GM12865 (cell line): ENCODE results near the gene CCP110.

Experiments
- DNase-seq: peaks from one replicate; pipeline ENCODE4 v3.0.0; 2010; ENCODE audit warnings: low read depth
- H3K4me3 ChIP-seq: 2 replicates; pipeline ENCODE4 v1.5.1; 2011; ENCODE audit warnings: mild to moderate bottlenecking, low read depth, low read length, control low read depth
- CTCF ChIP-seq: IDR thresholded peaks from 2 replicates; pipeline ENCODE4 v1.5.1; 2011; ENCODE audit warnings: low read length, control low read depth, low read depth, inconsistent platforms; ENCODE audit not compliant: insufficient read depth; ENCODE audit errors: missing control alignments

Gene CCP110

GRCh38 chr16:19582050-19582831, 58.5 kb downstream of the CCP110 start:
- no peak for TF ChIP-seq CTCF
- no peak for DNase-seq
- no peak overlapping the region for H3K4me3 ChIP-seq

- peak; percentile 95 for TF ChIP-seq CTCF
- peak; percentile 56 for DNase-seq
- no peak overlapping the region for H3K4me3 ChIP-seq
Measured at GRCh38 chr16:19583665-19584300, 60.0 kb downstream of the CCP110 start.

- no peak for DNase-seq
- TF ChIP-seq CTCF, result no peak
Measured at GRCh38 chr16:19588661-19589060, 64.9 kb downstream of the CCP110 start.

GRCh38 chr16:19589106-19589505, 65.4 kb downstream of the CCP110 start:
- no peak for TF ChIP-seq CTCF
- no peak overlapping the region for H3K4me3 ChIP-seq
- no peak for DNase-seq

More at GRCh38 chr16:19588661-19589060, 64.9 kb downstream of the CCP110 start:
- no peak overlapping the region for H3K4me3 ChIP-seq

- no peak for DNase-seq
- H3K4me3 ChIP-seq, result no peak overlapping the region
- TF ChIP-seq CTCF, result no peak
Measured at GRCh38 chr16:19589771-19590302, 66.1 kb downstream of the CCP110 start.

GRCh38 chr16:19595043-19595767, 71.5 kb downstream of the CCP110 start:
- no peak for DNase-seq
- no peak for TF ChIP-seq CTCF
- H3K4me3 ChIP-seq, result no peak overlapping the region
